NCI-H82 treated with DMSO at 0.1 percent for 48 hours (cell line): ENCODE data around the gene RRP7A.
"Not testable (repeated sequence)": the region's sequence is repeated elsewhere in the genome, so short reads cannot be mapped to it uniquely, and the experiment has no call there.

Source experiments
- DNase-seq: peaks from one replicate; lab custom pipeline; 2025; ENCODE audit not compliant: unreplicated experiment; lab: John Stamatoyannopoulos, UW

The RRP7A gene, protein sequence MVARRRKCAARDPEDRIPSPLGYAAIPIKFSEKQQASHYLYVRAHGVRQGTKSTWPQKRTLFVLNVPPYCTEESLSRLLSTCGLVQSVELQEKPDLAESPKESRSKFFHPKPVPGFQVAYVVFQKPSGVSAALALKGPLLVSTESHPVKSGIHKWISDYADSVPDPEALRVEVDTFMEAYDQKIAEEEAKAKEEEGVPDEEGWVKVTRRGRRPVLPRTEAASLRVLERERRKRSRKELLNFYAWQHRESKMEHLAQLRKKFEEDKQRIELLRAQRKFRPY

GRCh38 chr22:42519525-42520401 lies at the start of gene RRP7A:
Gene RRP7A, minus strand, starts transcription at chr22:42519796. Its CDS starts 10 bp downstream, at chr22:42519786.
- no peak for DNase-seq

- DNase-seq, result not testable (repeated sequence)
Measured at GRCh38 chr22:42567950-42568349, 48.4 kb upstream of the RRP7A start.

- DNase-seq, result no peak
Measured at GRCh38 chr22:42565956-42566355, 46.4 kb upstream of the RRP7A start.

DNA sequence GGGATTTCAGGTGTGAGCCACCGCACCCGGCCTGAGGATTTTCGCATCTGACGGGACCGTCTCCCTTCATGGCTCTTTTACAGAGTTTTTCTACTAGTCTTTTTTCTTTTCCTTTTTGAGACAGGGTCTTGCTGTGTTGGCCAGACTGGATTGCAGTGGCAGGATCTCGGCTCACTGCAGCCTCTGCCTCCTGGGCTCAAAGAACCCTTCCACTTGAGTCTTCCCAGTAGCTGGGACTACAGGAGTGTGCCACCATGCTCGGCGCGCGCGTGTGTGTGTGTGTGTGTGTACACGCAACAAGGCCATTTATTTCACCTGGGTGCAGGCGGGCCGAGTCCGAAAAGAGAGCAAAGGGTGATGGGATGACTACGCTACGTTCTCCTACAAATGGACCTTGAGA lies 45.1 kb upstream of the RRP7A start:
- no peak for DNase-seq

DNA sequence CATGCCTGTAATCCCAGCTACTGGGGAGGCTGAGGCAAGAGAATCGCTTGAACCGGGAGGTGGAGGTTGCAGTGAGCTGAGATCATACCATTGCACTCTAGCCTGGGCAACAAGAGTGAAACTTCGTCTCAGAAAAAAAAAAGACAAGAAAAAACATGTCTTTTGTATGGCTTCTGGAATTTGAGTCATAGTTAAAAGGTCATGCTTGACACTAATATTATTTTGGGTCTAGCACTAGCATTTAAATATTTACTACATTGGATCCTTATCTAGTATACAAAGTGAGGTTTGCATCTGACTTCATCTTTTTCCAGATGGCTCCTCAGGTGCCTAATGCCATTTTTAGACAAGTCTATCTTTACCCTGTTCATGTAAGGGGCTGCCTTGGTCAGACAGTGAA lies 44.3 kb upstream of the RRP7A start:
- DNase-seq, result not testable (repeated sequence)

GRCh38 chr22:42562684-42563083 lies 43.1 kb upstream of the RRP7A start:
- DNase-seq, result no peak

- no peak for DNase-seq
Measured at GRCh38 chr22:42562279-42562678, 42.7 kb upstream of the RRP7A start.

- DNase-seq, result no peak
Measured at GRCh38 chr22:42561856-42562255, 42.3 kb upstream of the RRP7A start.

- peak; percentile 8 for DNase-seq
Measured at GRCh38 chr22:42560781-42561180, 41.2 kb upstream of the RRP7A start.

DNA sequence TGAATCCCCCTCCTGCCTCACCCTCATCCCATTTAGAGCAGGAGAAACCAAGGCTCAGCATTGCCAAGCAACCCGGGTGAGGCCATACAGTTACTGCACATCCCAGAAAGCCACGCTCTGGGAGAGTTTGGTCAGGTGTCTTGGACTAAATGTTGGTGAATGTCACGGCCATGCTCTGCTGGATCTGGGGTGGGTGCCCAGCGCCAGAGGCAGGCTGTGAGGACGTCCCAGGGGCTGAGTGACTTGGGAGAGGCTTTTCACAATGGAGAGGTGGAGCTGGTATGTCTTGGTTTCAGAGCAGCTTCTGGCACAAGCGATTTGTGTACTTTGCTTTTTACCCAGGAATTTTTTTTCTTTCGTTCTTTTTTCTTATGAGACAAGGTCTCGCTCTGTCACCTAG lies 40.8 kb upstream of the RRP7A start:
- DNase-seq, result no peak

- DNase-seq, result peak; percentile 41
Measured at GRCh38 chr22:42553475-42554361, 34.1 kb upstream of the RRP7A start, which contains the start of gene SERHL2. Gene SERHL2, plus strand, starts transcription at chr22:42553956. Its CDS starts 65 bp downstream, at chr22:42554021.

- not testable (repeated sequence) for DNase-seq
Measured at GRCh38 chr22:42552294-42552647, 32.7 kb upstream of the RRP7A start.

- no peak for DNase-seq
Measured at GRCh38 chr22:42549331-42550060, 29.9 kb upstream of the RRP7A start.

- DNase-seq, result no peak
Measured at GRCh38 chr22:42548597-42549330, 29.2 kb upstream of the RRP7A start.

GRCh38 chr22:42548126-42548525 lies 28.5 kb upstream of the RRP7A start:
- not testable (repeated sequence) for DNase-seq

GRCh38 chr22:42547562-42547961 lies 28.0 kb upstream of the RRP7A start:
- DNase-seq, result no peak

DNA sequence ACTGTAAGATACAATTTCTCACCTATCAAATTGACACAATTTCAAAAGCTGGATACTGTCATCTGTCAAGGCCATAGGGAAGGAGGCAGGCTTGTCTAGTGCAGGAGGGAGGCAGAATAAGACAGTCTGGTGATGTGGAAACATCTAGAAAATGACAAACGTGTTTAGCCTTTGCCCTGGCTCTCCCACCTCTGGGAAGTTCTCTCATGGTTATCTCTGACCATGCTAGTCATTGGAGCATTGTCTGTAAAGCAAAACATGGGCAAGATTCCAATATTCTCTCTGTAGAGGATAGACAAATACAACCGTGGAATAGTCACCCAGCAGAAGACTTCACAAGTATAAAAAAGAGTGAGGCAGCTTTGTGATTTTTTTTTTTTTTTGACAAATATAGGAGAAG lies 25.1 kb upstream of the RRP7A start:
- DNase-seq, result no peak

DNA sequence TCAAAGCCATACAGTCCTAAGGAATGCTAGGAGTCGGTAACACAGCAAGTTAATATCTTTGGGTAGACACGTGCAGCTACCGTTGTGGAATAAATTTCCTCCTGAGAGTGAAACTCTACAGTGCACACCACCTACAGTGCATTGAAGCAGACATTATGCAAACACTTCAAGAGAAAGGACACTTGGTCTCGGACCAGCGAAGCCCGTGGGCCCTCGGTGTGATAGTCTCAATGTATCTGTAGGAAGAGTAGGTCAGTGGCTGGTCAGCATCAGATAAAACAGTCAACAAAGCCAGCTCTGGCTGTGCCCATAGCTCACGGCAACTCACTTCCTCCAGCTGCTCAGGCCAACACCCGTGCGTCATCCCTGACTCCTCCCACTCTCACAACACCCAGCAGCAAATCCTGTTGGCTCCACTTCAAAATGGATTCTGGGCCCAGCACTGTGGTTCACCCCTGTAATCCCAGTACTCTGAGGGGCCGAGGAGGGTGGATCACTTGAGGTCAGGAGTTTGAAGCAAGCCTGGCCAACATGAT lies 19.7 kb upstream of the RRP7A start:
- not testable (repeated sequence) for DNase-seq

- DNase-seq, result not testable (repeated sequence)
Measured at GRCh38 chr22:42537199-42537831, 17.7 kb upstream of the RRP7A start.
